OCI-M1 (cell line): ENCODE results near the gene NEU1.
A peak's percentile ranks its signal among the peaks of the same experiment; 100 is the strongest.

ENCODE experiments used
- DNase-seq: peaks from one replicate; lab custom pipeline; 2025; lab: John Stamatoyannopoulos, UW

NEU1 gene

GRCh38 chr6:31896493-31896855, 33.9 kb upstream of the NEU1 start:
- DNase-seq, result no peak

- DNase-seq, result no peak
Measured at GRCh38 chr6:31892821-31893220, 30.2 kb upstream of the NEU1 start.

GRCh38 chr6:31889331-31889972, 26.8 kb upstream of the NEU1 start:
- DNase-seq, result no peak

- DNase-seq, result peak; percentile 26
Measured at GRCh38 chr6:31888276-31889258, 25.9 kb upstream of the NEU1 start.

- no peak for DNase-seq
Measured at GRCh38 chr6:31887173-31888007, 24.8 kb upstream of the NEU1 start.

DNA sequence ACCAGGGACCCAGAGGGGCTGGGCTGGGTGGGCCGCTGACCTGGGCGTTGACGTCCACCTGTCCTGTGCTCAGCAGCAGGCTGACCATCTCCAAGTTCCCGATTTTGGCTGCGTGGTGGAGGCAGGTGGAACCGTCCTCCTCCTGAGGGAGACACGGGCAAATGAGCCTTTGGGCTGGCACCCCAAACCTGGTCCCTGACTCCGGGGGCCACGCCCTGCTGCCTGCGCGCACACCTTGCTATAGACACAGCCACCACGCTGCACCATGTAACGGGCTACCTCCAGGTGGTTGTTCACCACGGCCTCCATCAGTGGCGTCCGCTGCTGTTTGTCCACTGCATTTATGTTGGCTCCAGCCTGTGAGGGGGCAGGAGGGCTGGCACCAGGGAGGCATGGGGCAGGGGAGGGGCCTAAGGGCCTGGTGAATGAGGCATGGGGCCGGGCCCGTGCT, 23.9 kb upstream of the NEU1 start:
- no peak for DNase-seq

DNA sequence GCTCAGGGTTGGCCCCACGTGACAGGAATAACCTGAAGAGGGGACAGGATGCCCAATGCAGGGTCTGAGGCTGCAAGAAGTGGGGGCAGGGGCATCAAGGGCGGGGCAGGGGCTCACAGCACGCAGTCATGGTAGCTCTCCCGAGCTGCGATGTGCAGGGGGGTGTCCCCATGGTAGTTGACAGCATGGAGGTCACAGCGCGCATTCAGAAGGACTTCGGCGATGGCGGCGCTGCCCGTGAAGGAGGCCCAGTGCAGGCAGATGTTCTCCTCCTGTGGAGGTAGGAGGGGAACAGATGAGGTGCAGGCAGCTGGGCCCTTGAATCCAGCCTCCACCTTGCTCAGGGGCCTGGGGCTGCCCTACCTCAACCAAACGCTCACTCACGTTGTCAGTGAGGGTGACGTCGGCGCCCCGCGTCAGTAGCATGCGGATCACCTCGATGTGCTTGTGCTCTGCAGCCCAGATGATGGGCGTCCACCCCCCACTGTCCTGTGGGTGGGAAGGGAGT, 22.0 kb upstream of the NEU1 start:
- DNase-seq, result no peak

DNA sequence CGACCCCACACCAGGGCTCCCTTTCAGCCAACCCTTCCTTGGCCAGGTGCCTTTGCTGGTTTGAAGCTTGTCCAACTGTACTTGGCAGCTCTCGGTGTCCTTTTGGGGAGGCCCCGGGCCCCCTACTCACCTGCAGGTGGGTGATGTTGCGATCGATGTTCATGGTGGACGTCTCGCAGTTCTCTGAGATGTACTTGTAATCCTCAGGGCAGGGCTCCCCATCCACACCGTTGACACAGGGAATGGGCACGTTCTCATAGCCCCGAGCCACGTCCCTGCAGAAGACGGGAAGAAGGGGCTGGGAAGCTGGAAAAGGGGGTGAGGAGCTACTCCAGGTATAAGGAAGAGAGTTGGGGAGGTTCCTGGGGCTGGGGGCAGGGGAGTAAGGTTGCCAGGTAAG, 21.1 kb upstream of the NEU1 start:
- DNase-seq, result no peak

GRCh38 chr6:31882344-31882743, 19.7 kb upstream of the NEU1 start:
- DNase-seq, result no peak

DNA sequence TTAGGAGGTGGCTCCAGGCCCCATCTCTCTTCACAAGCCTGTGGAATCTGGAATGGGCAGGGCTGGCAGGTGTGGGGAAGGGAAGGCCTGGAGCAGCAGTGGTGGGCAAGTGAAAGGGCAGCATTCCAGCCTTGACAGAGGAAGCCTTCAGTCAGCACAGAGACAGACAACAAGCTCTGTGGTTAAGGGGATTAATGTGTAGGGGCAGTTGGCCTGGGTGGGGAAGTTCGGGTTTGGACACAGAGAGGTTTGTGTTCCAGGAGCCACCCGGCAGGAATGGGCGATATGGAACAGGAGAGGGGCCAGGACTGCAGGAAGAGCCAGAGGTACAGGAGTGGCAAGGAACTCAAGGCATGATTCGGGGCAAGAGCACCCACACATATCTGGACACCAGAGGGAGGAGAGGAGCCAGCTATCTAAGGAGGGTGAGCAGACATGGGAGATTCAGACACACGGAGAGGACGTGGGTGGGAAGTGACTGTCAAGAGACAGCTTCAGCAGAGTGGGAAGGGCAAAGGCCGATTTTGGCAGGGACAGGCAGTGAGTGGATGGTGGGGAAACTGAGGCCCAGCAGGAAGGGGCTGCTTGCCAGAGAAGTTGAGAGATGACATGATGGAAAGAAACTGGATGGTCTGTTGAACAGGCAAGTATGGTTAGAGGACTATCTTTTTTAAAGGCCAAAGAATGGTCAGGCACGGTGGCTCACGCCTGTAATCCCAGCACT, 18.7 kb upstream of the NEU1 start:
- DNase-seq, result no peak

GRCh38 chr6:31880616-31881015, 18.0 kb upstream of the NEU1 start:
- no peak for DNase-seq

DNA sequence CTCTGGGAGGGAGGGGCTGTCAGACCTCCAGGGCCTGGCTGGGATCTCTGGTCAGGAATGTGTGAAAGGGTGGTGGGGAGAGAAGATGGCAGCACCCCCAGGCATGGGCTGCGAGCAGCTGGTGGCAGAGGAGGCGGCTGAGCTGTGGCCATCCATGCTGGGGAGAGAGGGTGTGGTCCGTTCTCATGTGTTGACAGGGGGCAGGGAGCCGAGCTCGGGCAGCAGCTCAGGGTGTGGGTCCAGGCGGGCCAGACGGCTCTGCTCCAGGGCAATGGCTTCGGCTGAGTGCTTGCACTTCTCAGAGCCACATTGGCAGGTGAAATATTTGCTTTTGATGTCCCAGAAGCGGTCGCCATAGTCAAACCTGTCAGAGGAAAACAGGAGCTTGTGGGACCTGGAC, 17.3 kb upstream of the NEU1 start:
- no peak for DNase-seq

DNA sequence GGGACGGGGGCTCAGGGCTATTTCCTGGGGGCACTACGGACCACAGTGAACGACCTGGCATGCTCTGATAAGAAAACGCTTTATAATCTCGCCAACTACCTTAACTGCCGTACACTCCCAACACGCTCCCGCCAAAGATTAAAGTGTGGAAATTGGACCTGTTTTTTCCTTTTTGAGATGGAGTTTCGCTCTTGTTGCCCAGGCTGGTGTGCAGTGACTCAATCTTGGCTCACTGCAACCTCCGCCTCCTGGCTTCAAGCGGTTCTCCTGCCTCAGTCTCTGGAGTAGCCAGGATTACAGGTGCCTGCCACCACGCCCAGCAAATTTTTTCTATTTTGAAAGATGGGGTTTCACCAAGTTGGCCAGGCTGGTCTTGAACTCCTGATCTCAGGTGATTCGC, 16.5 kb upstream of the NEU1 start:
- no peak for DNase-seq

GRCh38 chr6:31878726-31879125, 16.1 kb upstream of the NEU1 start, which contains the start of gene SLC44A4:
Gene SLC44A4 (minus strand): TSS chr6:31878997. CDS start chr6:31878980, 17 bp downstream.
- no peak for DNase-seq

GRCh38 chr6:31878222-31878621, 15.6 kb upstream of the NEU1 start:
- no peak for DNase-seq

GRCh38 chr6:31877651-31878161, 15.1 kb upstream of the NEU1 start:
- no peak for DNase-seq

DNA sequence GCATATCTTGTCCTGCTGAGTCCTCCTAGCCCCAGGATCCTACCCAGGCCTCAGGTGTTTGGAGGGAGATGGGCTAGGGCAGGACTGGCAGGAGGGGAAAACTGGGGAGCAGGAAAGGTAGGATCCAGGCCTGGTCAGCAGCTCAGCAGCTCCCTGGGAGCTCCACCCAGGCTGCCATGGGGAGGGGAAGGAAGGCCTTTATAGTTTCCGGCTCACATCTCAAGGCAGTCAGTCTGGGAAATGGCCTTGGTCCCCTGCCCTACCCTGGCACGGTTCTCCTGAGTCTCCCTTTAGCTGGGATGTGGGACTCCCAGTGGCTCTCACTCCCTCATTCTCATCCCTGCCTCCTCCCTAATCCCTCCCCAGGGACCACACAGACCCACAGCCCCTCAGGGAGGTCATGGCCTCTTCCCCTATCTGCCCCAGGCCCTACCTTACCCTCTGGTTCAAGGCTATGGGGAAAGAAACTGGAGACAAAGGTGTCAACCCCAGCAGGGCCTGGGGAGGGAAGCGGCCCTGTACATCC, 14.6 kb upstream of the NEU1 start:
- DNase-seq, result no peak

DNA sequence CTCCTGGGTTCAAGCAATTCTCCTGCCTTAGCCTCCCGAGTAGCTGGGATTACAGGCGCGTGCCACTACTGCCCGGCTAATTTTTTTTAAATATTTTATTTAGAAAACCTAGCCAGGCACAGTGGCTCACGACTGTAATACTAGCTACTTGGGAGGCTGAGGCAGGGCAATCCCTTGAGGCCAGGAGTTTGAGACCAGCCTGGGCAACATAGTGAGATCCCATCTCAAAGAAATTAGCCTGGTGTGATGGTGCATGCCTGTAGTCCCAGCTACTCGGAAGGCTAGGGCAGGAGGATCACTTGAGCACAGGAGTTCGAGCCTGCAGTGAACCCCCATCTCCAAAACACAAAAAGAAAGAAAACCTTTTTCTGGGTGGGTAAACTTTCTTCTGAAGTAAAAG, 13.7 kb upstream of the NEU1 start:
- DNase-seq, result no peak

- DNase-seq, result no peak
Measured at GRCh38 chr6:31875877-31876276, 13.3 kb upstream of the NEU1 start.

DNA sequence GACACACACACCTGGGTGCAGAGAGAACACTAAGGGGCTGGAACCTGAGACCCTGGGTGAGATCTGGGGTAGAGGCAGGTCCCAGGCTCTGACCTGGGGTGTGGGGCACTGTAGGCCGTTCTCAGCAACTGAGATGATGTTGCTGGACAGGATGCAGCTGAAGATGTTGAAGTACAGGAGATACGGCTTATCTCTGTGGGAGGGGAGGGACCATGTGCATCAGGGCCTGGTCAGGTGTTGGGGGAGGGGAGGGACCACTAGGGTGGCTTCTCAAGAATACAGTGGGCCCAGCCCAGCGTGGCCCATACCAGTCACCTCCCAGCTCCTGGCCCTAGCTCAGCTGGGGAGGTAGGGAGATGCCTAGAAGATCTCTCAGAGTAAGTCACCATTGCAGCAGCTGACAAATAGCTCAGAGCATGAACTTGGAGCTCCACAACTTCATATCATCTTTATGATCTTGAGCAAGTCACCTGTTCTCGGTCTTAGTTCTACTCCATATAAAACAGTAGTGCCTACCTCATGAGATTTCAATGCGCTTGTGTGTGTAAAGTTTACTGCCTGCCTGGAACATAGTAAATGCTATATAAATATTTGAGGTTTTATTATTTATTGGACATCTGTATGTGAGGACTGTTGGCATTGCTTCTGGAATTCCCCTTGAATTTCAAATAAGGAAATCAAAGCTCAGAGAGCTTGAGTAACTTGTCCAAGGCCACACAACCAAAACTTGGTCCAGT, 12.4 kb upstream of the NEU1 start:
- no peak for DNase-seq
